IPS-20b (cell line): ENCODE results near the gene IMMP2L.

Source experiments
- H3K27ac ChIP-seq: one replicate; pipeline ENCODE4 v1.5.1; 2013; ENCODE audit warnings: low read length
- H3K27me3 ChIP-seq: 2 replicates; pipeline ENCODE4 v1.6.1; 2013; ENCODE audit warnings: mild to moderate bottlenecking, low read length, inconsistent platforms; ENCODE audit not compliant: insufficient read depth
- H3K36me3 ChIP-seq: 2 replicates; pipeline ENCODE4 v1.6.1; 2013; ENCODE audit warnings: low read depth, mild to moderate bottlenecking, inconsistent platforms, low read length, moderate library complexity; ENCODE audit not compliant: insufficient read depth
- H3K4me1 ChIP-seq: 2 replicates; pipeline ENCODE4 v1.6.1; 2013; ENCODE audit warnings: mild to moderate bottlenecking, control low read depth, inconsistent platforms, low read length, moderate library complexity; ENCODE audit not compliant: insufficient read depth
- H3K4me3 ChIP-seq: 2 replicates; pipeline ENCODE4 v1.5.1; 2013; ENCODE audit warnings: mild to moderate bottlenecking, low read length, inconsistent platforms
- H3K9ac ChIP-seq: 2 replicates; pipeline ENCODE4 v1.6.1; 2013; ENCODE audit warnings: low read depth, mild to moderate bottlenecking, inconsistent platforms, low read length, moderate library complexity
- H3K9me3 ChIP-seq: 2 replicates; pipeline ENCODE4 v1.6.1; 2013; ENCODE audit warnings: mild to moderate bottlenecking, low read depth, low read length, inconsistent platforms; ENCODE audit not compliant: insufficient read depth

IMMP2L gene

GRCh38 chr7:110721395-110721794 is 840.9 kb downstream of the IMMP2L start:
- no peaks in the 10 kb centered on the region for H3K9me3 ChIP-seq
- H3K27ac ChIP-seq: no peak overlapping the region
- no peak overlapping the region for H3K9ac ChIP-seq
- peaks cover 20% of the 10 kb centered on the region; the same call in 1 of the 2 replicates for H3K4me1 ChIP-seq
- no peak overlapping the region for H3K4me3 ChIP-seq
- no peaks in the 10 kb centered on the region for H3K36me3 ChIP-seq
- no peaks in the 10 kb centered on the region for H3K27me3 ChIP-seq

GRCh38 chr7:110720626-110721025 is 841.7 kb downstream of the IMMP2L start:
- no peaks in the 10 kb centered on the region for H3K9me3 ChIP-seq
- H3K9ac ChIP-seq: no peak overlapping the region
- no peak overlapping the region for H3K27ac ChIP-seq
- H3K4me1 ChIP-seq: peaks cover 28% of the 10 kb centered on the region; the same call in 1 of the 2 replicates
- H3K27me3 ChIP-seq: no peaks in the 10 kb centered on the region
- H3K36me3 ChIP-seq: no peaks in the 10 kb centered on the region
- H3K4me3 ChIP-seq: no peak overlapping the region

- H3K9ac ChIP-seq: no peak overlapping the region
- no peaks in the 10 kb centered on the region for H3K9me3 ChIP-seq
- no peaks in the 10 kb centered on the region for H3K36me3 ChIP-seq
- H3K27ac ChIP-seq: no peak overlapping the region
- H3K4me3 ChIP-seq: no peak overlapping the region
- H3K4me1 ChIP-seq: peaks cover 29% of the 10 kb centered on the region; the same call in 1 of the 2 replicates
- no peaks in the 10 kb centered on the region for H3K27me3 ChIP-seq
These were observed 842.6 kb downstream of the IMMP2L start for GRCh38 chr7:110719741-110720140.

- Histone ChIP-seq H3K27ac (peak overlapping the region; percentile 1), H3K9me3 (no peaks in the 10 kb centered on the region), H3K27me3 (no peaks in the 10 kb centered on the region), H3K9ac (no peak overlapping the region), H3K36me3 (no peaks in the 10 kb centered on the region), H3K4me3 (peak overlapping the region; percentile 11; the same call in 1 of the 2 replicates), H3K4me1 (peaks cover 29% of the 10 kb centered on the region; the same call in 1 of the 2 replicates)
These were observed 843.6 kb downstream of the IMMP2L start for GRCh38 chr7:110718503-110719205.

GRCh38 chr7:110704225-110704624 is 858.1 kb downstream of the IMMP2L start:
- Histone ChIP-seq H3K9ac (no peak overlapping the region), H3K4me3 (no peak overlapping the region), H3K4me1 (no peaks in the 10 kb centered on the region), H3K27ac (no peak overlapping the region), H3K9me3 (no peaks in the 10 kb centered on the region), H3K27me3 (no peaks in the 10 kb centered on the region), H3K36me3 (no peaks in the 10 kb centered on the region)

GRCh38 chr7:110698576-110698975 is 863.7 kb downstream of the IMMP2L start:
- Histone ChIP-seq H3K27ac (no peak overlapping the region), H3K4me1 (no peaks in the 10 kb centered on the region; the same call in 1 of the 2 replicates), H3K9ac (no peak overlapping the region), H3K27me3 (no peaks in the 10 kb centered on the region), H3K9me3 (no peaks in the 10 kb centered on the region), H3K4me3 (no peak overlapping the region), H3K36me3 (no peaks in the 10 kb centered on the region)

GRCh38 chr7:110693344-110693743 is 868.9 kb downstream of the IMMP2L start:
- no peaks in the 10 kb centered on the region for H3K27me3 ChIP-seq
- no peak overlapping the region for H3K4me3 ChIP-seq
- H3K36me3 ChIP-seq: no peaks in the 10 kb centered on the region
- H3K9me3 ChIP-seq: no peaks in the 10 kb centered on the region
- H3K27ac ChIP-seq: no peak overlapping the region
- peaks cover 3% of the 10 kb centered on the region; the same call in 1 of the 2 replicates for H3K4me1 ChIP-seq
- no peak overlapping the region for H3K9ac ChIP-seq

- Histone ChIP-seq H3K4me3 (no peak overlapping the region), H3K9me3 (no peaks in the 10 kb centered on the region), H3K27ac (no peak overlapping the region), H3K9ac (no peak overlapping the region), H3K27me3 (no peaks in the 10 kb centered on the region), H3K36me3 (no peaks in the 10 kb centered on the region), H3K4me1 (peaks cover 3% of the 10 kb centered on the region; the same call in 1 of the 2 replicates)
These were observed 873.4 kb downstream of the IMMP2L start for GRCh38 chr7:110688908-110689307.

- Histone ChIP-seq H3K27me3 (no peaks in the 10 kb centered on the region), H3K36me3 (no peaks in the 10 kb centered on the region), H3K9me3 (no peaks in the 10 kb centered on the region), H3K27ac (no peak overlapping the region), H3K9ac (no peak overlapping the region), H3K4me1 (no peaks in the 10 kb centered on the region), H3K4me3 (no peak overlapping the region)
These were observed 876.4 kb downstream of the IMMP2L start for GRCh38 chr7:110685899-110686298.

- H3K4me3 ChIP-seq: no peak overlapping the region
- H3K36me3 ChIP-seq: no peaks in the 10 kb centered on the region
- H3K9me3 ChIP-seq: no peaks in the 10 kb centered on the region
- H3K4me1 ChIP-seq: no peaks in the 10 kb centered on the region
- no peak overlapping the region for H3K9ac ChIP-seq
- no peaks in the 10 kb centered on the region for H3K27me3 ChIP-seq
- no peak overlapping the region for H3K27ac ChIP-seq
These were observed 880.4 kb downstream of the IMMP2L start for GRCh38 chr7:110681941-110682340.

- Histone ChIP-seq H3K27ac (no peak overlapping the region), H3K9ac (no peak overlapping the region), H3K4me3 (no peak overlapping the region), H3K36me3 (no peaks in the 10 kb centered on the region), H3K9me3 (peaks cover 17% of the 10 kb centered on the region), H3K27me3 (no peaks in the 10 kb centered on the region), H3K4me1 (no peaks in the 10 kb centered on the region)
These were observed 884.9 kb downstream of the IMMP2L start for GRCh38 chr7:110677405-110677804.

GRCh38 chr7:110676785-110677184 is 885.5 kb downstream of the IMMP2L start:
- Histone ChIP-seq H3K4me1 (no peaks in the 10 kb centered on the region), H3K9ac (no peak overlapping the region), H3K27me3 (no peaks in the 10 kb centered on the region), H3K4me3 (no peak overlapping the region), H3K27ac (no peak overlapping the region), H3K9me3 (peaks cover 23% of the 10 kb centered on the region), H3K36me3 (no peaks in the 10 kb centered on the region)
